Mucosa of gallbladder (tissue), 1 donor: ENCODE data around the gene MYO10. TPM values are rescaled to one million over a fixed set of nuclear protein-coding genes. Genes with fewer than 3 reads are reported as not detected.
"Not testable (repeated sequence)": the region's sequence is repeated elsewhere in the genome, so short reads cannot be mapped to it uniquely, and the experiment has no call there.

Experiments used
- DNase-seq: peaks from one replicate; pipeline ENCODE4 v3.0.0-alpha.2; 2020; ENCODE audit warnings: low spot score
- total RNA-seq: library from RNA; stranded (reverse); gene quantifications from one replicate; pipeline ENCODE4 v1.2.1, GENCODE V29; 2021
- donor health status: DM: no; HTN: no; CAD: no.

Gene MYO10
- total RNA-seq, 1 donor from 2014 or later, result 16.2 TPM

GRCh38 chr5:16740811-16741392 is 195.2 kb downstream of the MYO10 start:
- DNase-seq, result no peak

DNA sequence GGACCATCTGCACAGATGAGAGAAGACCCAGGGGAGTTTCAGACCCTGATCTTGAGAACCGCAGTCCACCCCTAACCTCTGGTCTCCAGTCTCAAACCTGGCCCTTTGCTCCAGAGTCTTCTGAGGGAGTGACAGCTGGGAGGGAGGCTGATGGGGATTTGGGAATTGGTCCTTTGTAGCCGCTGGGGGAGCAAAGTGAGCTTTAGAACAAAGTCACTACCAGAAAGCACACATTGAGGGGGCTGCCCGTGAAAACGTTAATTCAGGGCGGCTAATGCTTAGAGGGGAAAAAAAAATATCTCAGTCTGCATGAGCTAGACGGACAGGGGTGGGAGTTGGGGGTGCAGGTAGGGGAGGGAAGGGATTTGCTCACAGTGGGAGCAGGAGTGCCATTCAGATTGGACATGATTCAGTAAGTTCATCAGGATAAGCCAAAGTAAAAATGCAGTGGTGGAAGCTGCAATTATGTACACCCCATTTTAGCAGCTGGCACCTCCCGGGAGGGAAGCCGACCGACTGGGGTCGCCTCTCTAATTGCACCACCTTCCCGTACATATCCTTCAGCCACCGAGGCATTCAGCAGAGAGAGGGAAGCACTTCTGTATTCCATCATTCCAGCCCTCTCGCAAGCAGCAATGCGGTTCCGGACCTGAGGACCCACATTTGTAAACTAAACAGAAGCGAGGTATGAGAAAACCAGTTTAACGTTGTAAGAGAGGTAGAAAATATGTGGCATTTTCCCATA is 195.8 kb downstream of the MYO10 start:
- DNase-seq, result no peak

- not testable (repeated sequence) for DNase-seq
These were observed 197.7 kb downstream of the MYO10 start for GRCh38 chr5:16738393-16738792.

DNA sequence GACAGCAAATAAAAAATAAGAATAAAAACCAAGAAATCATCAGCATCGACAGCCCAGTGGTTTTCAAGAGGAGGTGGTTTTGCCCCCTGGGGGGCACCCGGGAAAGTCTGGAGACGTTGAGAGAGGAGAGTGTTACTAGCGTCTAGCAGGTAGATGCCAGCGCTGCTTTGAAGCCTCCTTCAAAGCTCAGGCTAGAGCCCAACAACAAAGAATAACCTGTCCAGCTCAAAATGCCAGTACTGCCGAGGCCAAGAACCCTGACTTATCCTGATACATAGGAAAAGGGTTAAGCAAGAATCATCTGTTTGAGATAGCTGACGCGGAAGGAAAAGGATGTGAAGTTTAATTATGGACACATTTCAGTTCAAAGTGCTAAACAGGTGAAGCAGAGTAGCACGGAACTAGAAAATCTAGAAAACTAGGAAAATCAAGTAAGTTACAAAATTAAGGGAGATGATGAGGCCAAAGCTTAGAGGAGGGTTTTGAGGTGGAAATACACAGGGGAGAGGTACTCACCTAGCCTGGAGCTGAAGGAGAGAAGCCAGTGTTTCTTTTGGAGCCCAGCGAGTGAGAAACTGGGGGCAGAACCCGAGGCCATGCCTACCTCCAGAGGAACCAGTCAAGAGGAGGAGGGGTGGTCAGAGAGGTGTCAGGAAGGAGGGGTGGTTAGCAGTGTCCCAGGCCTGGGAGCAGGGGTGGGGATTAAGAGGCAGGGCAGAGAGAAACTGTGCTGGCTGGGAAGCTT is 198.3 kb downstream of the MYO10 start:
- no peak for DNase-seq

DNA sequence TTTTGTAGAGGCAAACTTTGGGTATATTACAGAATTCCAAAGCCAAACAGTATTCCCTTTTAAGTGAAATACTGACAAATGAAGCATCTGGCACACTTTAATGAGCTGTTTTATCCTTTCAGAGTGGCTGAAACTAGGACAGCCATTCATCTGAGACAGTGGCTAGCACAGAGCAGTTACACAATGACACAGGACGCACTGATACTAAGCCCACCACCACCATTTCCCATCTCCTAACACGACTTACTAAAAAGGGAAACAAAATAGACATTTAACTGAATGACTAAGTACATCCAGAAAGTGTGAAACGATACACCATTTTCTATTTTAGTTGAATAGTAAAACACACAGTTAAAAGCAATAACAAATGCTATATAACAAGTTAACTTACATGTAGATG is 198.9 kb downstream of the MYO10 start:
- no peak for DNase-seq

- DNase-seq, result peak; percentile 78
These were observed 199.7 kb downstream of the MYO10 start for GRCh38 chr5:16736158-16736995.

DNA sequence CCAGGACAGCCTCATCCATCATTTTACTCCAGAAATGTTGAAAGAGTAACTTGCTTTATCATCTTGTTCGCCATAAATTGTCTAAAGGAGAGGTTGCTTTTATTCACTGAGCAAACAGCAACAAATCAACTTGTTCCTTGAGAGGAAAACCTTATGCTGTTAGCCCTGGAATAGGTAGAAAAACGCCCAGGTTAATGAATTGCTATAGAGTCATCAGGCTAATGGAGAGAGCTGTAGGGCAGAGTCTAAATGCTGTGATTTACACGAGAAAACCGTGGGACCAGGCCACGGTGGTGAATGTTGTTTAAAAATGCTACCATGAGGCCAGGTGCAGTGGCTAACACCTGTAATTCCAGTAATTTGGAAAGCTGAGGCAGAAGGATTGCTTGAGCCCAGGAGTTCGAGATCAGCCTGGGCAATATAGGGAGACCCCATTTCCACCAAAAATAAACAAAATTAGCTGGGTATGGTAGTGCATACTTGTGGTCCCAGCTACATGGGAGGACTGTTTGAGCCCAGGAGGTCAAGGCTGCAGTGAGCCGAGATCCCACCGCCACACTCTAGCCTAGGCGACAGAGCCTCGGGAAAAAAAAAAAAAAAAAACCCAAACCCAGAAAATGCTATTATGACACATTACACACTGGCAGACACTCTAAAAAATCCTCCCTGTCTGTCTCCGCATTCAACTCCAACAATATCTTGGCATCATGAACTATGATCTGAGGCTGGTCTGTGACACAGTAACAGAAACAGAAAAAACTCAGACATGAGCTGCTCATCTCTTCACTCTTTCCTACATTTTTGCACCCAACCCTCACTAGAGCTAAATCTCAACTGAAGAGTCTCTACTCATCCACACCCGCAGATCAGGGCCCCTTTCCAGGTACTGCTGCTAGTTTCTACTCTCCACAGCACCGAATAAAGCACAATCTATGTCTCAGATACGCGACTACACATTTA is 200.7 kb downstream of the MYO10 start:
- no peak for DNase-seq

GRCh38 chr5:16733331-16734006 is 202.6 kb downstream of the MYO10 start:
- DNase-seq, result no peak

DNA sequence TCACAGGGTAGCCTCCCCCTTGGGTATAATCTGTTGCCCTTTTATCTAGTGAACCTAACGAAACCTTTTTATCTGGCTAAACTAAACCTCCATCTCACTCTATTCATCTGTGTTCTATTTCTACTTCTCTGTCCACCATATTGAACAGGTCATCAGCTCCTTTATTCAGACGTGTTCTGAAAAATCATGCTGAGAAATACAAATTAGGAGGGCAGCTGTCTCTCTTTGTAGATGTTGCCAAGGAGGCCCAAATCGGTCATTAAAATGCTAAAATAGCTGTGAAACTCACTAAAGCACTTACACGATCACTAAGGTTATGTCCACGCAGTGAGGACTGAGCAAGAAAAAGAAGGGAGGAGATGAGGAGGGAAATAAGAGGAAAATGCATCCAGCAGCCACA is 203.7 kb downstream of the MYO10 start:
- DNase-seq, result no peak

DNA sequence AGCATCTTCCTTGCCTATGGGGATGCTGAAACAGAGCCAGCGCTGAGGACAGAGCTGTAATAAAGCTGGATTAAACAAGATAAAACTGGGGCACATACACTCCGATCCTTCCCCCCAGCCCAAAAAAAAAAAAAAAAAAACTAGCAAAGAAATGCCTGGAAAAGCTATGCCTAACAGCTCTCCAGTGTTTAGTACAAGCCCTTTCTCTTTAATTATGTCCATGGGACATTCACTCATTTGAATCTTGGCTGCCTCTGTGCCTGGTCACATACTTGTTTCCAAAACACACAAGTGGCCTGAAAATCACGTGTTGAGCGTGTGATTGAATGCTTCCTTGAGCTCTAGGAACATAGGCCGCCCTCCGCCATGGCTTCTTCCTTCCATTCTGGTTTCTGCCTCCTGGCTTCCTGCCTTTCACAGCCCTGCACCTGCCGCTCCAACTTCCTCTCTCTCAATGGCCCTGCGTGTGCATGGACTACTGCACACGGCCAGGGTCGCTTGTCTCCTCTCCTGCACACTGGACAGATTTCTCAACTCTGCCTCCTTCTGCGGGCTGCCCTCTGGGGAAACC is 208.2 kb downstream of the MYO10 start:
- DNase-seq, result no peak

DNA sequence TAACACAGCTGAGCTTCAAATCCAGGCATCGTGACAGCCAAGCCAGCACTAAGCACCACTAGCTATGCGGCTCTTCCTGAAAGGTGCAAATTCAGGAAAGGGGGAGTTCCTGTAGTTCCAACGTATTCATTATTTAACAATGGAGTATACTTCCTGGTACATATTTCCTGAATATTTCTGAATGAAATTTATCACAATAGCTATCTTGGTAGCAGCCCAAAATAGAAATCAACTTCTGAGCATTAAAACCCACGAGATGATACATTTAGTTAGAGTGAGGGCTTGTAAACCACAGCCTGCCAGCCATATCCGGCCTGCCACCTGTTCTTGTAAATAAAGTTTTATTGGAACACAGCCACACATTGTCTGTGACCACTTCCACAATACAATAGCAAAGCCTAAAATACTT is 209.5 kb downstream of the MYO10 start:
- no peak for DNase-seq

DNA sequence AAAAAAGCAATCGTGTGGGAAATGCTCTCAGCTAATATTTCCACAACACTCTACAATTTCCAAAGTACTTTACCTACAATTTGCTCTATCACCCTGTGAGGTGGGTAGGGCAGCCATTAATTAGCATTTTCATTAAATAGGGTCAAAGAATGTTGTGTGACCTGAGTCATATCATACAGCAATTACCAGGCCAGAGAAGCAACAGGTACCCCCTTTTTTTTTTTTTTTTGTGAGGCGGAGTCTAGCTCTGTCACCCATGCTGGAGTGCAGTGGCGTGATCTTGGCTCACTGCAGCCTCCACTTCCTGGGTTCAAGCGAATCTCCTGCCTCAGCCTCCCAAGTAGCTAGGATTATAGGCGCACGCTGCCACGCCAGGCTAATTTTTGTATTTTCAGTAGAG is 210.5 kb downstream of the MYO10 start:
- DNase-seq, result no peak

GRCh38 chr5:16723821-16724220 is 212.3 kb downstream of the MYO10 start:
- DNase-seq, result no peak

GRCh38 chr5:16722097-16722495 is 214.0 kb downstream of the MYO10 start:
- DNase-seq, result no peak

GRCh38 chr5:16721151-16722096 is 214.7 kb downstream of the MYO10 start:
- DNase-seq, result no peak

DNA sequence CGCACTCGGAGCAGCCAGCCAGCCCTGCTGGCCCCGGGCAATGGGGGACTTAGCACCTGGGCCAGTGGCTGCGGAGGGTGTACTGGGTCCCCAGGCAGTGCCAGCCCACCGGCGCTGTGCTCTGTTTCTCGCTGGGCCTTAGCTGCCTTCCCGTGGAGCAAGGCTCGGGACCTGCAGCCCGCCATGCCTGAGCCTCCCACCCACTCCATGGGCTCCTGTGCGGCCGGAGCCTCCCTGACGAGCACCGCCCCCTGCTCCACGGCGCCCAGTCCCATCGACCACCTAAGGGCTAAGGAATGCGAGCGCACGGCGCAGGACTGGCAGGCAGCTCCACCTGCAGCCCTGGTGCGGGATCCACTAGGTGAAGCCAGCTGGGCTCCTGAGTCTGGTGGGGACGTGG is 218.1 kb downstream of the MYO10 start:
- DNase-seq, result not testable (repeated sequence)

GRCh38 chr5:16713386-16713928 is 222.6 kb downstream of the MYO10 start:
- DNase-seq, result no peak

GRCh38 chr5:16712620-16713019 is 223.5 kb downstream of the MYO10 start:
- no peak for DNase-seq
